Trophoblast cell (in vitro differentiated cells and primary cell): ENCODE data around the gene MMP17.

Experiments
- DNase-seq, 2 donors: peaks; one replicate each; pipeline ENCODE4 v3.0.0-alpha.2; 2016
- H2AFZ ChIP-seq: 2 replicates; pipeline ENCODE4 v1.6.1; 2013; ENCODE audit warnings: low read length, moderate library complexity, mild to moderate bottlenecking; ENCODE audit not compliant: insufficient read depth, poor library complexity
- H2AK5ac ChIP-seq: 2 replicates; pipeline ENCODE4 v1.6.1; 2013; ENCODE audit warnings: mild to moderate bottlenecking, low read length
- H2BK120ac ChIP-seq: 2 replicates; pipeline ENCODE4 v1.6.1; 2013; ENCODE audit warnings: low read length, mild to moderate bottlenecking, moderate library complexity; ENCODE audit not compliant: insufficient read depth, poor library complexity
- H2BK12ac ChIP-seq: 2 replicates; pipeline ENCODE4 v1.6.1; 2013; ENCODE audit warnings: mild to moderate bottlenecking, low read length, moderate library complexity
- H2BK5ac ChIP-seq: 2 replicates; pipeline ENCODE4 v1.6.1; 2013; ENCODE audit warnings: low read length, low read depth, moderate library complexity, mild to moderate bottlenecking; ENCODE audit not compliant: poor library complexity
- H3K14ac ChIP-seq: 2 replicates; pipeline ENCODE4 v1.6.1; 2013; ENCODE audit warnings: mild to moderate bottlenecking, low read length
- H3K18ac ChIP-seq: 2 replicates; pipeline ENCODE4 v1.6.1; 2013; ENCODE audit warnings: mild to moderate bottlenecking, low read length
- H3K23ac ChIP-seq: 2 replicates; pipeline ENCODE4 v1.6.1; 2013; ENCODE audit warnings: low read length
- H3K27ac ChIP-seq: 2 replicates; pipeline ENCODE4 v1.5.1; 2013; ENCODE audit warnings: low read depth, mild to moderate bottlenecking, inconsistent platforms, low read length, moderate library complexity
- H3K27me3 ChIP-seq: 2 replicates; pipeline ENCODE4 v1.6.1; 2013; ENCODE audit warnings: inconsistent platforms, mild to moderate bottlenecking, low read length, moderate library complexity; ENCODE audit not compliant: insufficient read depth
- H3K36me3 ChIP-seq, 2 experiments: 1 replicate in 1 of 2; 2 replicates in 1 of 2; pipeline ENCODE4 v1.6.1; 2013; ENCODE audit warnings: low read length in 2 of 2, mild to moderate bottlenecking in 2 of 2, moderate library complexity in 1 of 2; ENCODE audit not compliant: insufficient read depth in 2 of 2, control insufficient read depth in 1 of 2
- H3K4ac ChIP-seq: 2 replicates; pipeline ENCODE4 v1.6.1; 2013; ENCODE audit warnings: low read depth, mild to moderate bottlenecking, low read length, moderate library complexity
- H3K4me1 ChIP-seq, 2 experiments: 1 replicate in 1 of 2; 2 replicates in 1 of 2; pipeline ENCODE4 v1.6.1; 2013; ENCODE audit warnings: low read length in 2 of 2, mild to moderate bottlenecking in 2 of 2, moderate library complexity in 1 of 2; ENCODE audit not compliant: insufficient read depth in 2 of 2, control insufficient read depth in 1 of 2
- H3K4me2 ChIP-seq: 2 replicates; pipeline ENCODE4 v1.6.1; 2013; ENCODE audit warnings: inconsistent platforms, mild to moderate bottlenecking, low read length, moderate library complexity
- H3K4me3 ChIP-seq: 2 replicates; pipeline ENCODE4 v1.5.1; 2013; ENCODE audit warnings: mild to moderate bottlenecking, low read depth, low read length, inconsistent platforms
- H3K79me1 ChIP-seq: one replicate; pipeline ENCODE4 v1.6.1; 2013; ENCODE audit warnings: low read length
- H3K79me2 ChIP-seq: 2 replicates; pipeline ENCODE4 v1.6.1; 2013; ENCODE audit warnings: low read length, mild to moderate bottlenecking; ENCODE audit not compliant: control insufficient read depth, insufficient read depth, poor library complexity
- H3K9ac ChIP-seq: 2 replicates; pipeline ENCODE4 v1.6.1; 2013; ENCODE audit warnings: mild to moderate bottlenecking, low read length
- H3K9me3 ChIP-seq: 2 replicates; pipeline ENCODE4 v1.6.1; 2013; ENCODE audit warnings: low read depth, mild to moderate bottlenecking, control low read depth, inconsistent platforms, low read length; ENCODE audit not compliant: insufficient read depth
- H4K12ac ChIP-seq: 2 replicates; pipeline ENCODE4 v1.6.1; 2013; ENCODE audit warnings: low read depth, mild to moderate bottlenecking, low read length, moderate library complexity
- H4K8ac ChIP-seq: 2 replicates; pipeline ENCODE4 v1.6.1; 2013; ENCODE audit warnings: low read depth, mild to moderate bottlenecking, low read length, moderate library complexity
- H4K91ac ChIP-seq: one replicate; pipeline ENCODE4 v1.6.1; 2013; ENCODE audit warnings: low read depth, mild to moderate bottlenecking, low read length, moderate library complexity
- WGBS: extraction: QIAGEN DNeasy Blood & Tissue Kit; methylation state at CpG from one replicate; pipeline ENCODE4 v1.1.7; 2013; ENCODE audit warnings: missing lambda C conversion rate; ENCODE audit not compliant: insufficient read length, insufficient coverage; ENCODE audit errors: extremely low coverage; 5-methylcytosine and 5-hydroxymethylcytosine counted together

The MMP17 gene

GRCh38 chr12:131894981-131895639, 66.9 kb downstream of the MMP17 start:
- Histone ChIP-seq H3K9me3 (no peaks in the 10 kb centered on the region), H3K79me2 (peaks cover 23% of the 10 kb centered on the region), H4K12ac (no peak overlapping the region), H4K91ac (peak overlapping the region; percentile 52), H2AK5ac (no peak overlapping the region), H3K9ac (peak overlapping the region; percentile 84), H3K27me3 (no peaks in the 10 kb centered on the region), H4K8ac (no peak overlapping the region), H3K4me3 (peak overlapping the region; percentile 79), H3K4ac (peak overlapping the region; percentile 65), H3K23ac (no peak overlapping the region), H3K4me2 (peak overlapping the region; percentile 77), H3K27ac (no peak overlapping the region), H2AFZ (no peak overlapping the region), H2BK5ac (peak overlapping the region; percentile 47), H3K79me1 (peaks cover 15% of the 10 kb centered on the region), H2BK120ac (peak overlapping the region; percentile 61), H3K14ac (peak overlapping the region; percentile 6), H3K36me3 (peaks cover 15 to 18% of the 10 kb centered on the region in 2 experiments), H3K18ac (peak overlapping the region; percentile 69), H2BK12ac (no peak overlapping the region), H3K4me1 (peaks cover 11 to 17% of the 10 kb centered on the region in 2 experiments)
- no CpG with 5 or more reads among the region's 54 CpGs for WGBS
- no peak for DNase-seq

- peak overlapping the region; percentile 79 for H3K4me3 ChIP-seq
- peak overlapping the region; percentile 39 for H4K91ac ChIP-seq
- H3K18ac ChIP-seq, result peak overlapping the region; percentile 69
- peak overlapping the region; percentile 5 for H4K8ac ChIP-seq
- H2BK120ac ChIP-seq, result peak overlapping the region; percentile 61
- no peak overlapping the region for H4K12ac ChIP-seq
- H3K14ac ChIP-seq, result peak overlapping the region; percentile 6
- H3K36me3 ChIP-seq, result peaks cover 15 to 21% of the 10 kb centered on the region in 2 experiments
- H3K4me1 ChIP-seq, result peaks cover 16 to 23% of the 10 kb centered on the region in 2 experiments
- no peaks in the 10 kb centered on the region for H3K9me3 ChIP-seq
- H2BK12ac ChIP-seq, result no peak overlapping the region
- peaks cover 23% of the 10 kb centered on the region for H3K79me2 ChIP-seq
- no peak overlapping the region for H3K23ac ChIP-seq
- H3K4ac ChIP-seq, result peak overlapping the region; percentile 5
- H3K4me2 ChIP-seq, result peak overlapping the region; percentile 77
- H2BK5ac ChIP-seq, result peak overlapping the region; percentile 47
- peak overlapping the region; percentile 50 for H3K27ac ChIP-seq
- no CpG with 5 or more reads among the region's 12 CpGs for WGBS
- DNase-seq, result no peak
- H2AK5ac ChIP-seq, result no peak overlapping the region
- peak overlapping the region; percentile 81 for H3K9ac ChIP-seq
- H3K79me1 ChIP-seq, result peaks cover 15% of the 10 kb centered on the region
- no peak overlapping the region for H2AFZ ChIP-seq
- H3K27me3 ChIP-seq, result no peaks in the 10 kb centered on the region
Measured at GRCh38 chr12:131895640-131896079, 67.5 kb downstream of the MMP17 start.

- Histone ChIP-seq H2AFZ (peak overlapping the region; percentile 72), H4K8ac (peak overlapping the region; percentile 79), H3K27ac (peak overlapping the region; percentile 48)
Measured at GRCh38 chr12:131896080-131896810, 68.1 kb downstream of the MMP17 start.

GRCh38 chr12:131896811-131897270, 68.6 kb downstream of the MMP17 start:
- Histone ChIP-seq H2AFZ (peak overlapping the region; percentile 19), H3K4me1 (peaks cover 17 to 23% of the 10 kb centered on the region in 2 experiments), H4K8ac (peak overlapping the region; percentile 1), H2BK120ac (no peak overlapping the region), H2BK12ac (no peak overlapping the region), H3K9me3 (no peaks in the 10 kb centered on the region), H3K4ac (peak overlapping the region; percentile 24), H3K23ac (no peak overlapping the region), H2BK5ac (no peak overlapping the region), H4K12ac (peak overlapping the region; percentile 1), H4K91ac (peak overlapping the region; percentile 7), H3K79me1 (peaks cover 15% of the 10 kb centered on the region), H3K4me3 (peak overlapping the region; percentile 71), H3K79me2 (peaks cover 26% of the 10 kb centered on the region), H3K14ac (no peak overlapping the region), H3K27me3 (no peaks in the 10 kb centered on the region), H3K9ac (no peak overlapping the region), H3K18ac (peak overlapping the region; percentile 91), H3K36me3 (peaks cover 21 to 27% of the 10 kb centered on the region in 2 experiments), H3K27ac (peak overlapping the region; percentile 48), H3K4me2 (peak overlapping the region; percentile 77), H2AK5ac (no peak overlapping the region)
- no peak for DNase-seq
- no CpG with 5 or more reads among the region's 14 CpGs for WGBS

More at GRCh38 chr12:131896080-131896810, 68.1 kb downstream of the MMP17 start:
- H3K9ac ChIP-seq, result peak overlapping the region; percentile 14
- DNase-seq, result peak; percentile 82 to 83
- no peaks in the 10 kb centered on the region for H3K9me3 ChIP-seq
- H3K18ac ChIP-seq, result peak overlapping the region; percentile 91
- H3K36me3 ChIP-seq, result peaks cover 15 to 22% of the 10 kb centered on the region in 2 experiments
- H3K23ac ChIP-seq, result no peak overlapping the region
- H2BK12ac ChIP-seq, result peak overlapping the region; percentile 39
- H3K27me3 ChIP-seq, result no peaks in the 10 kb centered on the region
- H3K79me1 ChIP-seq, result peaks cover 15% of the 10 kb centered on the region
- peak overlapping the region; percentile 77 for H3K4me2 ChIP-seq
- peaks cover 23% of the 10 kb centered on the region for H3K79me2 ChIP-seq
- peak overlapping the region; percentile 35 for H2BK5ac ChIP-seq
- peak overlapping the region; percentile 49 for H2BK120ac ChIP-seq
- no CpG with 5 or more reads among the region's 39 CpGs for WGBS
- peaks cover 17 to 23% of the 10 kb centered on the region in 2 experiments for H3K4me1 ChIP-seq
- H3K4me3 ChIP-seq, result peak overlapping the region; percentile 79
- peak overlapping the region; percentile 69 for H2AK5ac ChIP-seq
- peak overlapping the region; percentile 1 for H4K12ac ChIP-seq
- peak overlapping the region; percentile 81 for H3K14ac ChIP-seq
- peak overlapping the region; percentile 7 for H4K91ac ChIP-seq
- peak overlapping the region; percentile 24 for H3K4ac ChIP-seq
